Spinal cord (tissue), 10 donors: ENCODE data around the gene PTGS2. TPM values are rescaled to one million over a fixed set of nuclear protein-coding genes. Genes with fewer than 3 reads are reported as not detected.
"Not testable (repeated sequence)": the region's sequence is repeated elsewhere in the genome, so short reads cannot be mapped to it uniquely, and the experiment has no call there.

Source experiments
- DNase-seq, 6 donors: peaks; one replicate each; pipeline versions ENCODE4 v3.0.0 to v3.0.0-alpha.2; 2013 to 2015; ENCODE audit warnings: low spot score in 6 of 6, low read depth in 4 of 6
- H3K27ac ChIP-seq: one replicate; pipeline ENCODE4 v1.5.1; 2013; ENCODE audit warnings: low read depth, low read length, control low read depth
- H3K27me3 ChIP-seq: one replicate; pipeline ENCODE4 v1.6.1; 2013; ENCODE audit warnings: low read length; ENCODE audit not compliant: control insufficient read depth, insufficient read depth
- H3K36me3 ChIP-seq: one replicate; pipeline ENCODE4 v1.6.1; 2013; ENCODE audit warnings: low read length; ENCODE audit not compliant: control insufficient read depth, insufficient read depth
- H3K4me1 ChIP-seq: one replicate; pipeline ENCODE4 v1.6.1; 2013; ENCODE audit warnings: low read length; ENCODE audit not compliant: control insufficient read depth, insufficient read depth
- H3K4me3 ChIP-seq: one replicate; pipeline ENCODE4 v1.5.1; 2013; ENCODE audit warnings: low read depth, low read length, control low read depth
- H3K9me3 ChIP-seq: one replicate; pipeline ENCODE4 v1.6.1; 2013; ENCODE audit warnings: low read length; ENCODE audit not compliant: control insufficient read depth, insufficient read depth
- WGBS: methylation state at CpG from one replicate; pipeline ENCODE4 v1.1.5; 2013; ENCODE audit warnings: missing lambda C conversion rate; ENCODE audit not compliant: insufficient coverage; 5-methylcytosine and 5-hydroxymethylcytosine counted together
- polyA plus RNA-seq, 2 donors: library from polyadenylated mRNA; unstranded; fragments of 120-200 nt; gene quantifications; one replicate each; pipeline ENCODE4 v1.2.1, GENCODE V29; 2013; ENCODE audit not compliant: insufficient read length in 2 of 2
- total RNA-seq, 2 donors: library from RNA; depleted of rRNA in 1 of 2; stranded (reverse); fragments of 120-200 nt in 1 of 2; fragments of >200 nt in 1 of 2; gene quantifications; one replicate each; pipeline versions ENCODE4 v1.2.3 to v1.2.4, GENCODE V29; 2013 to 2014
- donor health status: healthy.

Gene PTGS2
- total and polyA plus RNA-seq, 4 donors: 0.76 to 4.3 (median 2.1) TPM

DNA sequence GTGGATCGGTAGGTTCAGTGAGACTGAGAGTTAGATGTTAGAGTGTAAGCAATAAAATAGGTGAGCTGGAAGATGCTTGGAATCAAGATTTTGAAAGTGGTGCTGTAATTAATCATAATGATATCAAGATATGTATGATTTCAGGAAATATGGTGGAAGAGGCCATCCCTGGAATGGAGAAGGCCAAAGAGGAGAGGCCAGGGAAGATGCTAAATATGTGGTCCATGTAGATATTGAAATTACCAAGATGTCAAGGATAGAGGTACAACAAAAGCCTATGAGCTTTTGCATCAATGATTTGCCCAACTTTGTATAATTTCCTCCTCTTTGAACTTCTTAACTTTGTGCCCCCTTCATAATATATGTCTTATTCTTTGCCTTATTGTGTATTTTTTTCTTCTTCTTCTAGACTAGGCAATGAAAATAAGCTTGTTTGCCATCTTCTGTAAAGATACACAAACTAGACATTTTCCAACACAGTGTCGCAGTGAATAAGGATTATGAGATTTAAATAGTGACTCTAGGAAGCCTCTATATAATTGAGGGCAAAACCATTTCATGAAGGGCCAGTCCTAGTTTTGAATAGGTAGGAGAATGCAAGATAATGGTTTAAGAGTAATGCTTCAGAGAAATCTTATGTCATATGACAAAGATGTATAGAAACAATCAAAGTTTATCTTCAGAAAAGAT is 8.9 kb downstream of the PTGS2 start:
- Histone ChIP-seq H3K27me3 (no peaks in the 10 kb centered on the region), H3K27ac (no peak overlapping the region), H3K36me3 (no peaks in the 10 kb centered on the region), H3K4me3 (no peak overlapping the region), H3K9me3 (no peaks in the 10 kb centered on the region), H3K4me1 (no peaks in the 10 kb centered on the region)
- DNase-seq: no peak
- WGBS: 85% methylated on average over 1 of the region's 2 CpGs

DNA sequence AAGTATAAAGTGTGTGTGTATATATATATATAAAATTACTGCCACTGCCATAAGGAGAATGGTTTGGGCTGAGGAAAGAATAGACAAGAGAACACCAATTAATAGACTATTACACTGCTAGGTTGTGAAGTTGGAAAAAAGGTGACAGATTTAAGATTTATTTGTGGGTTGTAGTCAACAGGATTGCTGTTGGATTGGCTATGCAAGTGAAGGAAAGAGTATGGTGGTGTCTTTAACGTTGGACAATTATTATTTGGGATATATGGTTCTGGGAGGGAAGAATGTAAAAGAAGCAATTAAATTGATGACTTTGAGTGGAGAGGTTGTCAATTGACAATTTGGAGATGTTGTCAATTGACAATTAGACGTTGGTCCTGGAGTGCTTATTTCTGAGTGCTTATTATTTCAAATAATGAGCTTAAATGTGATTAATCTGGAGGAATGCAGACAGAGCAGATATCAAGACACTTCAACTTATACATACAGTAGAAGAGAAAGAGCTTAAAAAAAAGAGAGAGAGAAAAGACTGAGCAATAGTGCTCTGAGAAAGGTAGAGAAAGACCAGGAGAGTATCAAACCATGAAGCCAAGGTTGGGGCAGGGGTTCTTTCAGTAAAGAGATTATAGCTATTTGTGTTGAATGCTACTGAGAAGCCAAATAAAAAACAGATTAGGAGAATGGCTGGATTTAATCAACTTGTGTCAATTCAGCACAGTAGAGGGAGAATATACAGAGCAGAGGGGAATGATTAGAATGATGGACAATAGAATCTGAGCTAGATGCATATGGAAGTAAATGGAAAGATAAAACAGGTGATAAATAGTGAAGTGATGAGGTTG is 9.7 kb downstream of the PTGS2 start:
- no peak overlapping the region for H3K4me3 ChIP-seq
- no peak overlapping the region for H3K27ac ChIP-seq
- WGBS: 77% methylated on average over 1 of the region's 2 CpGs
- DNase-seq: no peak
- H3K36me3 ChIP-seq: no peaks in the 10 kb centered on the region
- H3K27me3 ChIP-seq: no peaks in the 10 kb centered on the region
- no peaks in the 10 kb centered on the region for H3K9me3 ChIP-seq
- H3K4me1 ChIP-seq: no peaks in the 10 kb centered on the region

- not testable (repeated sequence) for H3K4me3 ChIP-seq, H3K27ac ChIP-seq, DNase-seq, H3K9me3 ChIP-seq, H3K27me3 ChIP-seq, H3K36me3 ChIP-seq, H3K4me1 ChIP-seq
- WGBS: 100% methylated on average over 1 of the region's 3 CpGs
Measured at GRCh38 chr1:186669784-186670183, 10.4 kb downstream of the PTGS2 start.

- H3K4me1 ChIP-seq, H3K4me3 ChIP-seq, H3K36me3 ChIP-seq, DNase-seq, H3K27me3 ChIP-seq, H3K27ac ChIP-seq, H3K9me3 ChIP-seq: not testable (repeated sequence)
- 87% methylated on average over 4 of the region's 8 CpGs for WGBS
Measured at GRCh38 chr1:186664217-186664616, 16.0 kb downstream of the PTGS2 start.

DNA sequence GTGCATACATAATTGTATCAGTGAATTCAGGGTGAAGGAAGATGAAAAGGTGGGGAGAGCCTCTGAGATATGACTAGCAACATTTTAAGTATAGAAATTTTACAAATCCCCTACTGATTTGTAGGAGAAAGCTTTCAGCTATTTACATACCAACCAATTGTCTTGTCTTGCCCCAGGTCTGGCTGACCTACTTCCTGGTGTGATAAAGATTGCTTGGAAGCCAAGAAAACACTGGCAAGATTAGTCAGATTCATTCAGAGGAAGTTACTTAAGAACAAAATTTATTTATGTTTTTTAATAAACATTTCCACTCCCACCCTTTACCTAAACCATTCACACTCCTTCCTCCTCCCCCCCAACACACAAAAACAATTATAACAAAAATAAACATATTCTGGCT is 17.5 kb downstream of the PTGS2 start:
- H3K27me3 ChIP-seq: no peaks in the 10 kb centered on the region
- no peak overlapping the region for H3K27ac ChIP-seq
- no peaks in the 10 kb centered on the region for H3K9me3 ChIP-seq
- H3K4me3 ChIP-seq: no peak overlapping the region
- H3K4me1 ChIP-seq: no peaks in the 10 kb centered on the region
- H3K36me3 ChIP-seq: no peaks in the 10 kb centered on the region
- no peak for DNase-seq

DNA sequence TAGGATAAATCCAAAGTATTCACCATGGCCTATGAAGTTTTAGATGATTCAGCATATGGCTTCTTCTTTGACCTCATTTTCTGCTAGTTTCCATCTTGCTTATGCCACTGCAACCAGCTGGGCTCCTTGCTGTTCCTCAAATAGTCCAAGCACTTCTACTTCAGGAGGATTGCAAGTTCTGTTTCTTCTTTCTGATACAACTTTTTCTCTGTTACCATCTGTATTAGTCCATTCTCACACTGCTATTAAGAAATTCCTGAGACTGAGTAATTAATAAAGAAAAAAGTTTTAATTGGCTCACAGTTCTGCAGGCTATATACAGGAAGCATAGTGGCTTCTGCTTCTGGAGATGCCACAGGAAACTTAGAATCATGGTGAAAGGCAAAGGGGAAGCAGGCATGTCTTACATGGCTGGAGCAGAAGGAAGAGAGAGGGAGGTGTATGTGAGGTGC is 20.3 kb downstream of the PTGS2 start:
- Histone ChIP-seq H3K36me3 (no peaks in the 10 kb centered on the region), H3K4me3 (no peak overlapping the region), H3K27ac (no peak overlapping the region), H3K9me3 (no peaks in the 10 kb centered on the region), H3K27me3 (no peaks in the 10 kb centered on the region), H3K4me1 (no peaks in the 10 kb centered on the region)
- no peak for DNase-seq

DNA sequence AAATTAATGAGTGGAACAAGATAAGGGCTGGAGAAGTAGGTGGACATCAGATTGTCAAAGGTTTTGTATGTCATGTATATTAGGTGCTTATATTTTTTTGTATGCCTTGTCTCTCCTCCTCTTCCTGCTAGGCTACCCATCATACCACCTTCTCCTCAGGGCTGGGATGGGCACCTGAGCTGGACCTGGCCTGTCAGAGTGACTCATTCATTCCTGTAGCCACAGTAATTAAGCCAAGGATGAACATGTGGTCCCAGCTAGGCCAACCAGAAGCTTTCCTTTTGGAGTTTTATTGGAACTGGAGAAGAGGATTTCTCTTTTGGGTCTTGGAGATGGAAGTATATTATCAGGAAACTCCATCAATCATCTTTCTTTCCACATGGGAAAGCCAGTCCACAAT is 21.2 kb downstream of the PTGS2 start:
- H3K4me3 ChIP-seq: no peak overlapping the region
- no peak for DNase-seq
- H3K4me1 ChIP-seq: no peaks in the 10 kb centered on the region
- H3K27me3 ChIP-seq: no peaks in the 10 kb centered on the region
- no peaks in the 10 kb centered on the region for H3K9me3 ChIP-seq
- H3K36me3 ChIP-seq: no peaks in the 10 kb centered on the region
- no peak overlapping the region for H3K27ac ChIP-seq

DNA sequence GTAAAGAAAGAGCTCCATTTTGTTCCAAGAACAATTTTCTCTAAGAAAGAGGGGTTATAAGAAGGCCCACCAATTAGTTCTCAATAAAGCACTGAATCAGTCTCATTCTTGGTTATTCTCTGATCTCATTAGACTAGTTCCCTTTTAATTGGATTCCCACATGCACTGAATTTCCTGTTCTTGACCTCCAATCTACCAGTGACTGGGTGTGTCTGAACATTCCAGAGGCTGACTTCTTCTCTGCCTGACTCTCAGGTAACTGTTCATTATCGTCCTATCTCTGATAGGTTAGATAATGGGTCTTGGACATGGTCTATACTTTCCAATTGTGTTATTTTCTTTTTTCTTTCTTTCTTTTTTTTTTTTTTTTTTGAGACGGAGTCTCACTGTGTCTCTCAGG is 22.7 kb downstream of the PTGS2 start:
- H3K9me3 ChIP-seq: no peaks in the 10 kb centered on the region
- no peaks in the 10 kb centered on the region for H3K36me3 ChIP-seq
- no peak overlapping the region for H3K4me3 ChIP-seq
- no peaks in the 10 kb centered on the region for H3K27me3 ChIP-seq
- no peaks in the 10 kb centered on the region for H3K4me1 ChIP-seq
- no peak for DNase-seq
- WGBS: no CpG with 5 or more reads among the region's 2 CpGs
- no peak overlapping the region for H3K27ac ChIP-seq

GRCh38 chr1:186655876-186656275 is 24.3 kb downstream of the PTGS2 start:
- no peaks in the 10 kb centered on the region for H3K4me1 ChIP-seq
- no peak overlapping the region for H3K27ac ChIP-seq
- H3K4me3 ChIP-seq: no peak overlapping the region
- no peaks in the 10 kb centered on the region for H3K9me3 ChIP-seq
- DNase-seq: no peak
- H3K27me3 ChIP-seq: no peaks in the 10 kb centered on the region
- WGBS: 92% methylated on average over 2 of the region's 3 CpGs
- no peaks in the 10 kb centered on the region for H3K36me3 ChIP-seq

GRCh38 chr1:186654741-186655140 is 25.5 kb downstream of the PTGS2 start:
- no peak for DNase-seq
- no peak overlapping the region for H3K4me3 ChIP-seq
- no peak overlapping the region for H3K27ac ChIP-seq
- no peaks in the 10 kb centered on the region for H3K36me3 ChIP-seq
- no peaks in the 10 kb centered on the region for H3K4me1 ChIP-seq
- no peaks in the 10 kb centered on the region for H3K9me3 ChIP-seq
- H3K27me3 ChIP-seq: no peaks in the 10 kb centered on the region
- WGBS: 90% methylated on average over 3 of the region's 3 CpGs
